Esophagus squamous epithelium (tissue), 4 donors: Measurements from ENCODE around the gene CD164L2.

Experiments
- POLR2A ChIP-seq, 4 donors: fragments of 450-650 bp; IDR thresholded peaks; one replicate each; pipeline ENCODE4 v1.6.1; 2017; ENCODE audit warnings: antibody characterized with exemption in 4 of 4, mild to moderate bottlenecking in 4 of 4, moderate library complexity in 3 of 4
- TF ChIP-seq, protein P1 (sequence below), 6 experiments: fragments of 450-650 bp in 4 of 6; fragments of 200-600 bp in 2 of 6; sonication (generic) in 2 of 6; IDR thresholded peaks; one replicate each; pipeline ENCODE4 v1.5.1; 2016 to 2019; ENCODE audit warnings: antibody characterized with exemption in 6 of 6, mild to moderate bottlenecking in 4 of 6, moderate library complexity in 4 of 6

DNA sequence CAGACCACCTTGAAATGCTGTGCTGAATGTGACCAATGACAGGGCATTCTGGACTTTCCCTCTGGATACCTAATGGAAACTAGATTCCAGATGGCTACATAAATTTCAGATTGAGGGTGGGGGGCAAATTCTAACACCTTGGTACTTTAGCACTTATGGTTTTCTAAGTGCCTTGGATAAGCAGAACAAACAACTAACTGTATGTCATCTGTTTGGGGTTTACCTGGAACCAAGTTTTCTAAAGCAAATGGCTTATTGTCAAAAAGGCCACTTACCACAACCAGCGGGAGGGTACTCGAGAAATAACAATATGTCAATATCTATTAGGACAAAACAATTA, 48.4 kb upstream of the CD164L2 start:
- TF ChIP-seq, protein P1, sequence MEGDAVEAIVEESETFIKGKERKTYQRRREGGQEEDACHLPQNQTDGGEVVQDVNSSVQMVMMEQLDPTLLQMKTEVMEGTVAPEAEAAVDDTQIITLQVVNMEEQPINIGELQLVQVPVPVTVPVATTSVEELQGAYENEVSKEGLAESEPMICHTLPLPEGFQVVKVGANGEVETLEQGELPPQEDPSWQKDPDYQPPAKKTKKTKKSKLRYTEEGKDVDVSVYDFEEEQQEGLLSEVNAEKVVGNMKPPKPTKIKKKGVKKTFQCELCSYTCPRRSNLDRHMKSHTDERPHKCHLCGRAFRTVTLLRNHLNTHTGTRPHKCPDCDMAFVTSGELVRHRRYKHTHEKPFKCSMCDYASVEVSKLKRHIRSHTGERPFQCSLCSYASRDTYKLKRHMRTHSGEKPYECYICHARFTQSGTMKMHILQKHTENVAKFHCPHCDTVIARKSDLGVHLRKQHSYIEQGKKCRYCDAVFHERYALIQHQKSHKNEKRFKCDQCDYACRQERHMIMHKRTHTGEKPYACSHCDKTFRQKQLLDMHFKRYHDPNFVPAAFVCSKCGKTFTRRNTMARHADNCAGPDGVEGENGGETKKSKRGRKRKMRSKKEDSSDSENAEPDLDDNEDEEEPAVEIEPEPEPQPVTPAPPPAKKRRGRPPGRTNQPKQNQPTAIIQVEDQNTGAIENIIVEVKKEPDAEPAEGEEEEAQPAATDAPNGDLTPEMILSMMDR (IDR thresholded peaks at IDR 0.05): no peak
- TF ChIP-seq POLR2A (IDR thresholded peaks at IDR 0.05): no peak
